ENCODE data around the gene PARP16. TPM values are rescaled to one million over a fixed set of nuclear protein-coding genes. Genes with fewer than 3 reads are reported as not detected.
A peak's percentile ranks its signal among the peaks of the same experiment; 100 is the strongest.

The PARP16 gene
- total and polyA plus RNA-seq, 9 of the 15 experiments (the other 6 are each of a cell fraction or from before 2014, with no cell fraction given): 3.0 to 9.9 (median 5.8) TPM

- TF ChIP-seq ZC3H4 (CRISPR knock-in tag; IDR thresholded peaks at IDR 0.05; ENCODE audit: borderline replicate concordance): no peak
- TF ChIP-seq ZBTB5 (IDR thresholded peaks at IDR 0.05): no peak
- no peak for TF ChIP-seq MXD1 (CRISPR knock-in tag; IDR thresholded peaks at IDR 0.05; ENCODE audit: borderline replicate concordance, poor library complexity, severe bottlenecking)
- TF ChIP-seq NCOA2 (IDR thresholded peaks at IDR 0.05; ENCODE audit: partially characterized antibody in 2 of 2): no peak
- no peak for TF ChIP-seq HMG20A (CRISPR knock-in tag; conservative IDR thresholded peaks at IDR 0.05)
- TF ChIP-seq ZNF639 (CRISPR knock-in tag; conservative IDR thresholded peaks at IDR 0.05 in 1 of 2, IDR thresholded peaks at IDR 0.05 in 1 of 2): peak in 1 of 2 experiments; percentile 54; a peak in 1 of 4 replicates
- no peak for TF ChIP-seq ATF4 (CRISPR knock-in tag; IDR thresholded peaks at IDR 0.05)
- TF ChIP-seq REST (IDR thresholded peaks at IDR 0.05; ENCODE audit: borderline replicate concordance): peak; percentile 49; the same call in 1 of the 2 replicates
- TF ChIP-seq REST (CRISPR knock-in tag; IDR thresholded peaks at IDR 0.05; ENCODE audit: low read depth): no peak
- TF ChIP-seq PYGO2 (tag; IDR thresholded peaks at IDR 0.05): no peak
- no peak for TF ChIP-seq ZNF695 (CRISPR knock-in tag; IDR thresholded peaks at IDR 0.05)
- no peak for TF ChIP-seq ZNF76 (CRISPR knock-in tag; IDR thresholded peaks at IDR 0.05; ENCODE audit: borderline replicate concordance)
These were observed at the start of gene PARP16 (continued) for GRCh38 chr15:65286704-65287519.

Data from K562 (cell line).